UCSD-AML1 (cell line): ENCODE data around the gene NAALADL2.
"Not testable (repeated sequence)": the region's sequence is repeated elsewhere in the genome, so short reads cannot be mapped to it uniquely, and the experiment has no call there.

ENCODE experiments used
- DNase-seq: peaks from one replicate; lab custom pipeline; 2025; ENCODE audit not compliant: unreplicated experiment; lab: John Stamatoyannopoulos, UW

Gene NAALADL2

GRCh38 chr3:175805825-175806224 lies 946.7 kb downstream of the NAALADL2 start:
- DNase-seq: no peak

GRCh38 chr3:175807175-175807574 lies 948.0 kb downstream of the NAALADL2 start:
- no peak for DNase-seq

GRCh38 chr3:175818811-175819464 lies 959.8 kb downstream of the NAALADL2 start:
- DNase-seq: no peak

- not testable (repeated sequence) for DNase-seq
Measured at GRCh38 chr3:175822766-175823491, 963.8 kb downstream of the NAALADL2 start.

- DNase-seq: not testable (repeated sequence)
Measured at GRCh38 chr3:175825016-175825580, 966.0 kb downstream of the NAALADL2 start.

- no peak for DNase-seq
Measured at GRCh38 chr3:175826759-175827158, 967.6 kb downstream of the NAALADL2 start.

- not testable (repeated sequence) for DNase-seq
Measured at GRCh38 chr3:175829809-175830208, 970.7 kb downstream of the NAALADL2 start.

GRCh38 chr3:175835763-175836162 lies 976.6 kb downstream of the NAALADL2 start:
- not testable (repeated sequence) for DNase-seq

GRCh38 chr3:175836617-175837016 lies 977.5 kb downstream of the NAALADL2 start:
- DNase-seq: no peak

- no peak for DNase-seq
Measured at GRCh38 chr3:175837962-175838361, 978.8 kb downstream of the NAALADL2 start.

- DNase-seq: no peak
Measured at GRCh38 chr3:175839366-175840005, 980.4 kb downstream of the NAALADL2 start.

- no peak for DNase-seq
Measured at GRCh38 chr3:175851541-175851940, 992.4 kb downstream of the NAALADL2 start.

GRCh38 chr3:175852560-175852959 lies 993.4 kb downstream of the NAALADL2 start:
- DNase-seq: no peak

- no peak for DNase-seq
Measured at GRCh38 chr3:175857666-175858270, 998.6 kb downstream of the NAALADL2 start.
